GM18505 (cell line): ENCODE measurements around the gene MAP3K5.
A peak's percentile ranks its signal among the peaks of the same experiment; 100 is the strongest.

ENCODE experiments used
- ATAC-seq: cut with Tn5 transposase; IDR thresholded peaks from one replicate; pipeline ENCODE4 v1.9.1; 2021; ENCODE audit not compliant: unreplicated experiment
- POLR2A ChIP-seq: IDR thresholded peaks from 4 replicates; pipeline ENCODE4 v1.6.1; 2011; ENCODE audit warnings: borderline replicate concordance; ENCODE audit not compliant: insufficient read depth, insufficient read length; ENCODE audit errors: extremely low read depth

The MAP3K5 gene

DNA sequence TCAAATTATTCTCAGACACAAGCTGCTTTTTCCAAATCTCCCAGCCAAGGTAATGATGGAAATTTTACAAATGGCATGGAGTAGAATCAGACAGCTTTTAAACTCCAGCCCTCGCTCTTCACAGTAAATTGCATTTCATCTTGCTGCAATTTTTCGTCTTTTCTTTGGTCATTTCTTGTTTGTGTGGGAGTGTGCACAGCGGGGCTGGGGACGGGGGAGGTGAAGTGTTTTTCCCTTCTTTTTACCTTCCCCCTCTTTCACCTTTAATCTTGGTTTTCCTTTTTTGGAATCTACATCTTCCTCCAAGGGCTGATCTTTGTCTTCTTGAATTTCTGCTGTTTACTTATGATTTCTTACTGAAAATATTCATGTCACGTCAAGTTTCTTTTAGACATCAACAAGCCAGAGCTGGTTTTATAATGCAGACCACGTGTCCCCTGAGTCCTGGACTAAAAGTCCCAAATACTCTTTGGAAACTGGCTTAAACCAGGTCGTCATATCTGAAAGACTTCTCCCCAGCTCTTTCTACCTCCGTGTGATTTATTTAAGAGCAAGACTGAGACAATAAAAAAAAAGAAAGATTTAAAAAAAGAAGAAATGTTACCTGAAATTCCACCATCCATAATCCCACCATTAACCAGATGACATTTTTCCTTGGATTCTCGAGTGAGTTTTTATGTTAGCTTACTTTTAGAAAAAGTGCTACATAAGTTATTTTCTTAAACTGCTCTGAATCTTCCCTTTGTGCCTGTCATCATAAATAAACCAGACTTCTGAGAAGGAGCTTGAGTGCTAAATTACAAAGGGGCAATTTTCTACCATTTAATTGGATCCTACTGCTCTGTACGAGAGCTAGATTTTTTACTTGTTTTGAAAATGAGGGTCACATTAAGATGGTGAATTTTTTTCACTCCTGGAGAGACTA, 52.0 kb downstream of the MAP3K5 start:
- ATAC-seq: no peak
- no peak for TF ChIP-seq POLR2A

DNA sequence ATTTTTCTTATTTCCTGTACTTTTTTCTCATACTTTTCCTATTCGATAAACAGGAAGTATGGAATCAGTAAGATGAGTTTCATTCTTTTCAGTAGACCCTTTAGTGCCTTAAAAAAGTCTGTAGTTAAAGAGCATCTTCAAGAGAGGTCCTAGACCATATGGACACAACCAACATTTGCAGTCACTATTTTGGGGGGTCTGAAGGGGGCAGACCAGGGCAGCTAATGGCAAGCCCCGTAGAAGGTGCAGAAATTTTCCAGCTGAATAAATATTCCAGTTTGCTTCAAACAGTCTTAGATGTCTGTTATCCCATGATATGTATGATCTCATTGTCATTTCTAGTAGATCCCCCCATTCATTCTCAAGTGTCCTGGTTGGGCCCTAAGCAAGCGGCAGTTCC, 52.8 kb downstream of the MAP3K5 start:
- no peak for TF ChIP-seq POLR2A
- ATAC-seq: no peak

DNA sequence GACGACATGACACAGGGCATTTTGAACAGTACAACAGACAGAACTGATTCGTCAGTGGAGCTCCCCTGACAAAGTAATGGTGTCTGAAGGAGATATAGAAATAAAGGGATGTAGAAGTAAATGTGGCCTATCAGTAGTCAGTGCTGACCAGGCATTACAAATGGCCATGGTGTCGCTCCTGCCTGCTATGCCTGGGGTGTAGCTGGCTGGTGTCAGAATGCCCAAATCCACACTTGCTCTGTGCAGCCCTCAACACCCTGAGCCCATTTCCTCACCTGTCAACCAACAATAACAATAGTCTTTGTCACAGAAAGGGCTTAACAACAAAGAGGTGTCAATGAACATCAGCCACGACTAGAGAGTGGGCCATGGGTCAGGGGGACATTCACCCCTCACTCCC, 53.2 kb downstream of the MAP3K5 start:
- ATAC-seq: no peak
- no peak for TF ChIP-seq POLR2A

DNA sequence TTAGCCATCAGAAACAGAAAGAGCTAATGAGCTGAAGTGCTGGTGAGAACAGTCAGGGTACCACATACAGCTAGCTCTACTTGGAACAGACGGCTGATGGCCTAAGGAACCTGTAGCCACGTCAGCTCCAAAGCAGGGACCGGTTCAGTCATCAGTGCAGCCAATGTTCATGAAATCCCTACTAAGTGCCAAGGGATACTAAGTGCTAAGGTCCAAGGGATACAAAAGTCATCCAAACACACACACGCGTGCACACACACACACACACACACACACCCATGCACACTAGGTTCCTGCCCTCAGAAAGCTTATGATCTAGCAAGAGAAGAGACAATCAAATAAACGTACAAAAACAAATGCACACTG, 53.6 kb downstream of the MAP3K5 start:
- ATAC-seq: no peak
- TF ChIP-seq POLR2A: no peak

DNA sequence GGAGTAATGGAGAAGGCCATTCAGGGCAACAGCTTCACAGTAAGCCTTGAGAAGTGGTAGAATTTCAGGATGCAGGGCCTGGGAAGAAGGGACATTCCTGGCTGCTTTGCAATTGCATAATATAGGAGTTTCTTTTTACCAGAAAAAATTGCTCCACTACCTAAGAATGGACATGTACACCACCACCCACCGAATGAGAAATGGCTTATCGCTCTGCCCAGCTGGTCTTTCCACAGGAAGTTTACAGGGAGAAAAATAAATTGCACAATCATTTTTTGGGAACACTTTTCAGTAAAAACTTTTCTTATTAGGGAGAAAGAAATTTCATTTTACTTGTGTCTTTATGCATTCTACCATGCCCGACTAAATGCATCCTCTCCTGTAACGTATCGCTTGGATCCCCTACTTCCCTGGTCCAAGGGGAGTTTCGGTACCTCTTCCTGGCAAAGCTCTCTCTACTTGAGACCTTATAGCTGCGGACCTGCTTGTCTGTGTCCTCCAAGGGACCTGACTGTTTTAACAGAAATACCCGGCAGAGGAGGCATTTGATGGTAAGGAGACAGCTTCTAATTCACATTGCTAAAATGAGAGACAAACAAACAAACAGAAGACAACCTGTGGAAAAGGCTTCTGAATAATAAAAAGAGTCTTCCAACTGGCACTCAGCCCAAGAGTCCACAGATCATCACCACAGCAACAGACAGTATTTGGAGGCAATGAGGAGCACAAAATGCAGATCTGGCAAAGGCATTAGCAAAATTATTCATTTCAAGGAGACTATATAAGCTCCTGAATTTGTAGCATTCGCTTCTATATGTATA, 54.2 kb downstream of the MAP3K5 start:
- ATAC-seq: no peak
- TF ChIP-seq POLR2A: no peak

DNA sequence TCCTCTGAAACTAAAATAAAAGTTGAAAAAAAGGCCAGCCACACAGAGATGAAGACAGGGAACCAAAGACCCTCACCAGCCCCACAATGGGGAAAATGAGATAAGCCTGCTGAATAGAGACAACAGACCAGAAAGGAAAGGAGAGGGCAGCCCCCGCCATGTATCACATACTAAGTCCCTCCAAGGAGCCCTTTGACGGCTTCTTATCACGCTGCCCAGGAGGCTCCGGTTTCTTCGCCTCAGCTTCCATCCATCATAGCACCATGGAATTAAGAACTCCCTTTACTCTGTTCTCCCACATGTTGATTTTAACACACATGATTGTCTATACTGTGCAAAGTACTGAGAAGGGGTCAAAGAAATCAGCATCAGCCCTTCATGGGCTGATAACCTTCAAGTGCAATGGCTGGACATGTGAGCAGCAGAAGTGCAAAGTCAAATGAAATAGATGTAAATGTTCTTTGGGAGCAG, 54.9 kb downstream of the MAP3K5 start:
- TF ChIP-seq POLR2A: no peak
- ATAC-seq: no peak

DNA sequence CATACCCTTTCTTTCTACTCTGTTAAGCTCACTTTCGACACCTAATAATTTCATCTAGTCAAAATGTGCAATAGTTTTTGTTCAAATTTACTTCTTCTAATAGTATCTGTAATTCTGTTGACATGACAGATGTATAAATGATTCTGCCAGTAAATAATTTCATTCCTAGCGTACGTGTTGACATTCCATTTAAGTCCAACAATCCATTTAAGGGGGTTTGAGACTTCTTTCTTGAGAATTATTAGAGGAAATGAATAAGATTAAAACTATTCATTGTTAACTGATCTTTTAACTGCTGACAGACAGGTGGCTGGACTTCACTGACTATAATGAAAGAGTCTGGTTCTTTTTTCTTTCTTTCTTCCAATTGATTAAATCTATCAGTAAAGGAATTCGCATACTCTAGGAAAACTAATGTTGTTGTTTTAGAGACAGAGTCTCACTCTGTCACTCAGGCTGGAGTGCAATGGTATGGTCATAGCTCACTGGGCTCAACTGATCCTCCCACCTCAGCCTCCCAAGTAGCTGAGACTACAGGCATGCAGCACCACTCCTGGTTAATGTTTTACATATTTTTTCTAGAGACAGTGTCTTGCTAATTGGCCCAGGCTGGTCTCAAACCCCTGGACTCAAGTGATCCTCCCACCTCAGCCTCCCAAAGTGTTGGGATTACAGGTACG, 55.9 kb downstream of the MAP3K5 start:
- ATAC-seq: peak; percentile 59
- TF ChIP-seq POLR2A: no peak

DNA sequence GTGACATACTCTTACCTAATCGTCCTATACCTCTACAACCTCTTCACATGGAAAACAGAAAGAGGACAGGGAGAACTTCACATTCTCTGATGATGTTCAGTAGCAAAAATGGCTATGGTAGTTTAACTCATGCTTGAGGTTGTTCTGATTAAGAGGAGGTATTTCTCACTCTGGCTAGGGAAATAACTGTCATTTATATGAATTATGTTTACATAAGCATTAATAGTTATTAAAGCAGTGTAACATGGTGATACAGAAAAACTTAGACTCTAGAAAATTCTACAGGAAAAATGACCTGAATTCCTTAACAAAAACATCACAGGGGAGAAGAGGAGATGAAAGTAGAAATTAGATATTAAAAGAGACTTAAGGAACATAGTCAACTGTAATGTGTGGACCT, 57.3 kb downstream of the MAP3K5 start:
- ATAC-seq: no peak
- TF ChIP-seq POLR2A: no peak

DNA sequence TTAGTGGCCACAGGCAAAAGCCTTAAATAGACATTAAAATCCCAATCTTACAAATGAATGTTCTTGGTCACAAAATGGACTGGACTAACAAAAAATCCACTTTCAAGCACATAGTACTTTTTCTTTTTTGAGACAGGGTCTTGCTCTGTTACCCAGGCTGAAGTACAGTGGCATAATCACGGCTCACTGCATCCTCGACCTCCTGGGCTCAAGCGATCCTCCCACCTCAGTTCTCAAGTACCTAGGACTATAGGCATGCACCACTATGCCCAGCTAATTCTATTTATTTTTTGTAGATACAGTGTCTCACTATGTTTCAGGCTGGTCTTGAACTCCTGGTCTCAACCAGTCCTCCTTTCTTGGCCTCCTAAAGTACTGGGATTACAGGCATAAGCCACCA, 59.4 kb downstream of the MAP3K5 start:
- no peak for TF ChIP-seq POLR2A
- ATAC-seq: no peak

DNA sequence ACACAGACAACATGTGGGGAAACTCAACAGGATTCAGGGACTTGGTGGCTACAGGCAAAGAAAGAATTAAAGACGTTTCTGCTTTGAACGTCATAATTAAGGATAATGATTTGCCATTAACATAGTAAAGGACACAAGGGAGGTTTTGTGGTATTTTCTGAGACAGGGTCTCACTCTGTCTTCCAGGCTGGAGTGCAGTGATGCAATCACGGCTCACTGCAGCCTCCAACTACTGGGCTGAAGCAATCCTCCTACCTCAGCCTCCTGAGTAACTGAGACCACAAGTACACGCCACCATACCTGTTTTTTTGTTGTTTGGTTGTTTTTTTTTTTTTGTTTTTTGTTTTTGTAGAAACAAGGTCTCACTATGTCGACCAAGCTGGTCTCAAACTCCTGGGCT, 62.4 kb downstream of the MAP3K5 start:
- no peak for ATAC-seq
- TF ChIP-seq POLR2A: no peak

DNA sequence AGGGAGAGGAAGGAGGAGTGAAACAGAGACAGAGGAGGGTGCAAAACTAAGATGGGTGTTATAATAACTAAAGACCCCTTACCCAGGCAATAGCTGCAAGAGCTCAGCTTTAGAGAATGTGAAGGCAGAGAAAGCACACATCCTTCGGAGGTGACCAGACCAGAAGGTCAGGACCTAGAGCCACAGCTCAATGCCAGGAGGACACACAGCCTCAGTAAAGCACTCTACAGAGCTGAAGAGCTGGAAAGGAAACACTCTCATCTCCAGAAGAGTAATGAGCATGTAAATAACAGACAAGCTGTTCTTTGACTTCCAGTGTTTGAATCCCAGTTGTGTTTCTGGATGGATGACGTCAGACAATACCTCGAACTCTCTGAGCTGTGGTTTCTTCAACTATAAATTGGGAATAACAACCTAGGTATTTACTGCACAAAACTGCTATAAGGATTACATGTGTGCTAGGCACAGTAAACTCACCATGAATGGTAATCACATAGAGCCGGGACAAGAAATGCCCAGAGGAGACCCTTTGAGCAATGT, 63.2 kb downstream of the MAP3K5 start:
- no peak for ATAC-seq

DNA sequence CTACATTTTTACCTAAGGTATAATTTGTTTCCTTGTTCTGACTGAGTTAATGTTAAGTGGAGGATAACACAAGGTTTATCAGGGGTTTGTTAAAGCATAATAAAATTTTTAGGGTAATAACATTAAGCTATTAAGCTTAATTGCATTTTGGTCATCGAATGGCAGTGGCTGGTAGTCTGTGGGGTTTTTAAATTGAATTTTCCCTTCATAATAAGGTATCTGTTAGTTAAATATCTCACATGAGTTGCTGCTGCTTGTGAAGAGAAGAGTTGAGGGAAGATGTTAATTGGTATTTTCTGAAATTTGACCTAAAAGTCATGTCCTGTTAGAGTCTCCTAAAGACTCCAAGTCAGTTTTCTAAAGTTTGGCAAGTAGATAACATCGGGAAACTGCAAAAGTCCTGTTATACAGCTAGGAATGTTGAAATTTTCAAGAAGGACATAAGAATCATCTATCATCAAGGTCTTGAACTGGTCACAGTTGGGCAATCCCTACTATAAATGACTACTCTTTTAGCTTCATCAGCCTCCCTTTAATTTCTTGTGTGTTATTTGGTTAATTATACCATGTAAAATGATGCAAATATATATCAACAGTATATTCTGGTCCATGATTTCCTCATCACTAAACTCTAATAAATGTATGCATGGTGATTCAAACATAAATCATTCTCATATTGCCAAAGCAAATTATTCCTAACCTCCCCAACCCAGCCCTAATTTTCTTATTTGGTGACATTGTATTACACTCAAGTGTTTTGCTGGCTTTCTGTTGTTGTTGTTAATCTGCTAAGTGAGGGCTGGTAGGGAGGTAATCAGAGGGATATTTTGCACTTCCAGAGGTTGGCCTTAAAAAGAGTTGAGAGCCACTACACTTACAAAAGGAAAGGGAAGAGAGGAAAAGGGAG, 64.0 kb downstream of the MAP3K5 start:
- ATAC-seq: no peak

More for the DNA sequence above, 63.2 kb downstream of the MAP3K5 start:
- no peak for TF ChIP-seq POLR2A

More for the DNA sequence above, 64.0 kb downstream of the MAP3K5 start:
- TF ChIP-seq POLR2A: no peak
